Measurements from ENCODE around the gene CYB5R4.
"Not testable (repeated sequence)": the region's sequence is repeated elsewhere in the genome, so short reads cannot be mapped to it uniquely, and the experiment has no call there.

The CYB5R4 gene

DNA sequence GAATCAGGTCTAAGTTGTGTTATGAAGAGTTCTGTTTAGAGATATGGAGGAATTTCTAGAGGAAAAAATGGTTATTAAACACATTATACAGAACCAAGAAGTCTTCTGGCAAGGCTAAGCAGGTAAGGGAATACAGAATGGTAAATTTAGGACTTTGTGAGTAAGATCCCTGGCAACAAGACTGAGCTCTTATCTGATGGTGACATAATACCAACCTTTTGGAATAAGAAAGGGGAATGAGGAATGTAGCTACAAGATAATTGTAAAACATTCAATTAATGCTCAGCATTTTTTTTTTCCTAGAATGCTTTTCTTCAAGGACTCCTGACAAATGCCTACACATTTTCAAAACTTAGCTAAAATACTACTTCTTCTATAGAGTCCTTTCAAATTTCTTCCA, 51.8 kb downstream of the CYB5R4 start:
- DNase-seq (ENCODE audit: low read depth in 2 of 2): no peak

- no peak for DNase-seq (ENCODE audit: low read depth in 2 of 2)
These were observed 55.5 kb downstream of the CYB5R4 start for GRCh38 chr6:83914953-83915352.

DNA sequence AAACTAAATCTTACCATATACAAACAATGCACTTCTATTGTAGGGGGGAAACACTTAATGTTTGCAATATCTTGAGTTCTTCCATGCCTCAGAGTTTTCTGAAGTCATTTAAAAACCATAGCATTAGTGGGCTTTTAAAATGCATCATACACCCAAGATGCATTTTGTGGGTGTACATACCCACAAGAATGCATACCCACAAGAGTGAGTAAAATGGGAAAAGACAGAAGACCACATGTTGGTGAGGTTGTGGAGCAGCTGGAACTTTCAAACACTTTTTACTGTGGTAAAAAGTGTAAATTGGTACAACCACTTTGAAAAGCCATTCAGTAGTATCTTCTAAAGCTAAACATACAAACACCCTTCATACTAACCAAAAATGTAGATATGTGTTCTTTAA, 57.5 kb downstream of the CYB5R4 start:
- no peak for DNase-seq (ENCODE audit: low read depth in 2 of 2)

DNA sequence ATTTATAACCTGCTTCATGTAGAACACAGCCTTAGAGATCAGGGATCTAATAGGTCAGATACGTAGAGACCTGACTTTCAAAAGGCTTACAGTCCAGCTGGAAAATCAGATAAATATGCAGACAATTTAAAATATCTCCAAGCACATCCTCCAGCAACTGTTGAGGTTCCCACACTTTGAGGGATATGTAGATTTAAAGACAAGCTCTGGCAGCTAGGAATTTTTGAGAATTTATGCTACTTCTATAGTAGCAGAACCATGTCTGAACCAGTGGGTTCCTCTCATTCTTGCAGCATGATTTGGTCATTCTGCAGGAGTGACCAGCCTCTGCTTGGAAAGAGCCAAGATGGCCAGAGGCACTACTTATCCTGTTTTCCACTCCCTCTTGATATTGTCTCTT, 60.5 kb downstream of the CYB5R4 start:
- no peak for DNase-seq (ENCODE audit: low read depth in 2 of 2)

DNA sequence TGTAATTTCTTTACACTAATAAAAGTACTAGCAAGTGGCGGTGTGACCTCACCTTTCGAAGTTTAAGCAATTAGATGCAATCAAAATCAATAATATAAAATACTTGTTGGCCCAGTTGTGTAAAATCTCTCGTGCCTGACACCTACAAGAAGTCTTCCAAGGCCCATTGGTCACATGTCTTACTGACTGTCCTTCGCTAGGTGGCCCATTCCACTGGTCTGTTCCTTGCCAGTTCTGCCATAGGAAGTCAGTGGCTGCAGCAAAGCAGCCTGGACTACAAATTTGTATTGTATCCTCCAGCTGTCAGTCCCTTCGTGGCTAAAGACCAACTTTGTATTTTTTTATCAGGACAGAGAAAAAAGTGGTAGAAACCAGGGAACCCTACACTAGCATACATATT, 61.8 kb downstream of the CYB5R4 start:
- DNase-seq (ENCODE audit: low read depth in 2 of 2): no peak

GRCh38 chr6:83927470-83927869, 68.0 kb downstream of the CYB5R4 start:
- no peak for DNase-seq (ENCODE audit: low read depth in 2 of 2)

- DNase-seq (ENCODE audit: low read depth in 2 of 2): no peak
These were observed 68.8 kb downstream of the CYB5R4 start for GRCh38 chr6:83928286-83928685.

DNA sequence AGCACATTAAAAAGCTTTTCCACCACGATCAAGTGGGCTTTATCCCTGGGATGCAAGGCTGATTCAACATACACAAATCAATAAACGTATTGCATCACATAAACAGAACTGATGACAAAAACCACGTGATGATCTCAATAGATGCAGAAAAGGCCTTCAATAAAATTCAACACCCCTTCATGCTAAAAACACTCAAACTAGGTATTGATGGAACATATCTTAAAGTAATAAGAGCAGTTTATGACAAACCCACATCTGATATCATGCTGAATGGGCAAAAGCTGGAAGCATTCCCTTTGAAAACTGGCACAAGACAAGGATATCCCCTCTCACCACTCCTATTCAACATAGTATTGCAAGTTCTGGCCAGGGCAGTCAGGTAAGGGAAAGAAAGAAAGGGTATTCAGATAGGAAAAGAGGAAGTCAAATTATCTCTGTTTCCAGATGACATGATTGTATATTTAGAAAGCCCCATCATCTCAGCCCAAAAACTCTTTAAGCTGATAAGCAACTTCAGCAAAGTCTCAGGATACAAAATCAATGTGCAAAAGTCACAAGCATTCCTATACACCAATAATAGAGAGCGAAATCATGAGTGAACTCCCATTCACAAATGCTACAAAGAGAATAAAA, 86.8 kb downstream of the CYB5R4 start:
- DNase-seq (ENCODE audit: low read depth in 2 of 2): not testable (repeated sequence)

DNA sequence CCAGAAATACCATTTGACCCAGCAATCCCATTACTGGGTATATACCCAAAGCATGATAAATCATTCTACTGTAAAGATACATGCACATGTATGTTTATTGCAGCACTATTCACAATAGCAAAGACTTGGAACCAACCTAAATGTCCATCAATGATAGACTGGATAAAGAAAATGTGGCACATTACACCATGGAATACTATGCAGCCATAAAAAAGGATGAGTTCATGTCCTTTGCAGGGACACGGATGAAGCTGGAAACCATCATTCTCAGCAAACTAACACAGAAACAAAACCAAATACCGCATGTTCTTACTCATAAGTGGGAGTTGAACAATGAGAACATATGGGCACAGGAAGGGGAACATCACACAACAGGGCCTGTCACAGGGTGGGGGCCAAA, 88.5 kb downstream of the CYB5R4 start:
- not testable (repeated sequence) for DNase-seq (ENCODE audit: low read depth in 2 of 2)

- no peak for DNase-seq (ENCODE audit: low read depth in 2 of 2)
These were observed 89.4 kb downstream of the CYB5R4 start for GRCh38 chr6:83948851-83949250.

- not testable (repeated sequence) for DNase-seq (ENCODE audit: low read depth in 2 of 2)
These were observed 91.9 kb downstream of the CYB5R4 start for GRCh38 chr6:83951423-83951822.

DNA sequence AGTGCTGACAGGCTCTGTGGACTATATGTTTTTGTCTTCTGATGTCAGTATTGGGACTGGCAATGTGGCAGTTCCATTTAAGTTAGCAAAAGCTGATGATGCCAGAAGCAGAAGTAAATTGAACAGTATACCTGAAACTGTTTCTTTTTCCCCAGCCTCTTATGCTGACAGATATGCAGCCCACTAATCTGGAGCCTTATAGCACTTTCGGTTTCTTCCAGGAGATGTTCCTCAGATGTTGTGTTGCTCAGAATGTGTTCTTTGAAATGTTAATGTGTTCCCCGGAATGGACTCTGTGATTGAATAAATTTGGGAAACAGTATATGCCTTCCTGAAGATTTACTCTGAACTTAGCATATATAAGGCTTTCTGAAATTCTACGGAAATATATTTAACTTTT, 93.3 kb downstream of the CYB5R4 start:
- DNase-seq (ENCODE audit: low read depth in 2 of 2): no peak

DNA sequence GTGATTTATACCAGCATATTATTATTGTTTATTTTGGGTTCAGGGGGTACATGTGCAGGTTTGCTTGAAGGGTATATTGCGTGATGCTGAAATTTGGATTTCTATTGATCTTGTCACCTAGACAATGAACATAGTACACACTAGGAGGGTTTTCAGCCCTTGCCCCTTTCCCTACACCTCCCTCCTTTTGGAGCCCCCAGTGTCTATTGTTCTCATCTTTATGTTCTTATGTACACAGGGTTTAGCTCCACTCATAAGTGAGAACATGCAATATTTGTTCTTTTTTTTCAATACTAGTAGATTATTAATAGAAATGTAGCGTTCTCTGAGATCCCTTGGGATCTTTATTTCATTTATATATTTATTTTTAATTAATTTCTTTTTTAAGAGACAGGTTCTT, 94.9 kb downstream of the CYB5R4 start:
- no peak for DNase-seq (ENCODE audit: low read depth in 2 of 2)

DNA sequence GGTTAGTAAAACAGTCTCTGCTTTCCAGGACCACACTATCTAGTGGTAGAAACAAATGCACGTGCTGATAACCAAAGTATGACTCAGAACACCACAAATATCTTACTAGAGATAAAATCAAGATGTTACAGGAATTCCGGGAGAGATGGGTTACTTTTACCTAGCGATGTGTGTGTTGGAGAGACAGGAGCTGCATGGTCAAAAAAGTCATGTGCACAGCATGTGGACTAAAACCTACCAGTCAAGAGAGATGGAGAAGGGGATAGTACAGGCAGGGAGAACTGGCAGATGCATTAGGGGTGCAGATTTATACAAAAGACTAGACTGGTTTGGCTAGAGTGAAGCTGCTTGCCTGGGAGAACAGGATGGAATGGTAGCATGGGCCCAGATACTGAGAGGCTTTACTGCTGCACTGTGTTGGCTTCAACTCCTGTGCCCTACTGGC, 98.8 kb downstream of the CYB5R4 start:
- peak; percentile 30 to 37 for DNase-seq (ENCODE audit: low read depth in 2 of 2)

GRCh38 chr6:83960664-83961063, 101.2 kb downstream of the CYB5R4 start:
- no peak for DNase-seq (ENCODE audit: low read depth in 2 of 2)

DNA sequence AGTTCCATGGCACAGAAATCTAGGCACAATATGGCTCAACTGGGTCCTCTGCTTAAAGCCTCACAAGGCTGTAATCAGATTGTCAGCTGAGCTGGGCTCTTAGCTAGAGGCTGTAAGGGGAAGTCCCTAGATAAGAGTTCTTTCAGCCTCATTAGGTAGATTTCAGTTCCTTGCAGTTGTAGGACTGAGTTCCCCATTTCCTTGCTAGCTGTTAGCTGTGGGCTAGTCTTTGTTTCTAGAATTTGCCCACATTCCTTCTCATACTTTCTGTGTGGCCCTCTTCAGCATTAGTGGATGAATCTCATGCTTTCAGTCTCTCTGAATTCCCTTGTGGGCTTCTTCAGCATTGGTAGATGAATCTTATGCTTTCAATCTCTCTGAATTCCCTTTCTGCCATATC, 103.1 kb downstream of the CYB5R4 start:
- DNase-seq (ENCODE audit: low read depth in 2 of 2): no peak

GRCh38 chr6:83966539-83966938, 107.0 kb downstream of the CYB5R4 start:
- DNase-seq (ENCODE audit: low read depth in 2 of 2): no peak

DNA sequence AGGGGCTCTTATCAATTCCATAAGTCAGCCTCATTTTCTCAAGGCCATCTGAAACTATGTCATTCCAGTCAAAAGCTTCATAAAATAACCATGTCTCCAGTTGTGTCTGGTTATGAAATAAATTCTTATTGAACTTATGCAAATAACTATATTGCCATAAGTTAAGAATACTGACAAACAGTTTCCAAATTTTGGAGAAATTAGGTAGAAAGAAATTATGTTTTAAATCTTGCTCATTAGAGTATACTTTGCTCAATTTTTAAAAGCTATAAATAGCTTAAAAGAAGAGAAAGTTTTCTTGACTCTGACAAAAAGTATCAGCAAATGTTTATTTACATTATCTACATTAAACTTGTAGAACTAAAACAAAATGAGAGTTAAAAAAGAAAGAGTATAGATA, 111.1 kb downstream of the CYB5R4 start:
- no peak for DNase-seq (ENCODE audit: low read depth in 2 of 2)

DNA sequence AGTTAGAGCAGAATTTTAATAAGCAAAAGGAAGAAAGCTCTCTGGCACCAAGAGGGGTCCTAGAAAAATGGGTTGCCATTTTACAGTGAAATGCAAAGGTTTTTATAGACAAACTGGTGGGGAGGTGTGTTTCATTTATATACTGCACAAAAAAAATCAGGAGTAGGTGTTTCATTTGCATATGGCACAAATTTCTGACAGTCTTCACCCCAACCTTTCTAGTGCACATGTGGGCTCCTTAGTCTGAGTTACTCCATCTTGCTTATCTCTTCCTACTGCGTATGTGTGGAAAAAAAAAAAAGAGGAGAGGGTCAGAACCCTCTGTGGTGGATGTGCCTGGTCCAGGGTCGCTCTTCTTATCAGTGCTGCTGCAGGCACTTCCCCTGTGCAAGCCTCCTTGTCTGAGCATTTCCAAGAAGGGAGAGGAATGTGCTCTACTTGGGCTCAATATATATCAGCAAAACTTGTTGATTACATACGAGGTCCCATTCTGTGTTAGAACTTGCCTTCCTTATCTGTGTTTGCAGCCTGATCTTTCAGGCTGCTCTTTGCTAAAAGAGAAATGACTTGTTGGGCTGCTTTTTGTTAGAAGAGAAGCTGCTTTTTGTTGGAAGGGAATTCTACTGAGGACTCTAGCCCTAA, 115.0 kb downstream of the CYB5R4 start:
- no peak for DNase-seq (ENCODE audit: low read depth in 2 of 2)

DNA sequence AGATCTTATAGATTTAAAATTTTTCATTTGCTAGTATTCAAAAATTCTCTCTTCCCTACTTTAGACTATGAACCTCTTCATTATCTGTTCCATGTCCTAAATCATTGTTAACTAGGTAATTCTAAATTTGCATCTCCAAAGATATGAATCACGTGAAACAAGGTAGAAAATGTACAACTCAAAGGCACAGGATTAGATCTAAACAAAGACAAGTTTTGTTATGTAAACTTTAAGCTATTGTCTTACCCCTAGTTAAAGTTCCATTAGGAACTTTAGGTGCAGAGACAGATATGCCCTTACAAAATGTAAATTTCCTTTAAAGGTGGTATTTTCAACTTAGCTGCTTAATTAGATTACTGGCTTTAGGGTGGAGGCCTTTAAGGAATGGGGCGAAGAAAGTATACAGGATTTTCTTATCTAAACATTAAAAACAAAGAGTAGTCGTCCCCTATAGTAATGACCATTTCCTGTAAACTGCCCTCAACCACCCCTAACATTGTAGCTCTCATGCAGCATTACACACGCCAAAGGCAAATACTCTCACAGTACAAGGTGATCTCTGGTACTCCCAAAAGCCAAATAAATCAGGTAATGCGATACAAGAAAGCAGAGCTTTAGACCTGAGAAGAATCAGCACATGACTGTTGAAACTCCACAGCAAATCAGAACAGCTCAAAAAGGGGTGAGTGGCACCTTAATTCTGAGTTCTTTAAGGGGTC, 116.7 kb downstream of the CYB5R4 start:
- no peak for DNase-seq (ENCODE audit: low read depth in 2 of 2)

GRCh38 chr6:83976871-83977270, 117.4 kb downstream of the CYB5R4 start:
- no peak for DNase-seq (ENCODE audit: low read depth in 2 of 2)

DNA sequence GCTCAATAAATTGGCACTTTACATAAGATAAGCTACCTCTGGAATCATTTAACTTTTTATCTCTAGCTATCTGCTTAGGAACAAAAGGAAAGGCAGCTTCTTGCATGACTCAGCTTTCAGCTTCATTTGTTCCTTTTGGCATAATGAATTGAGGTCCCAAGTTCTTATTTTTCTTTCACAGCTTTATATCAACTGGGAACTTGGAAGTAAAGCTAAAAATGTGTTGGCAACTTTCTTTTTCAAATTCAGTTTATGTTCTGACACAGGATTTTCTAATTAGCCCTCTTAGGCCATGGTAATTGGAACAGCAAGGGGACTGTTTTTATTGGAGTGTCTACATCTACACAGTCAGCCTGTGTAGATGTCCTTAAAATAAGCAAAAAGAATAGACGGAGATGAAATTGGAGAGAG, 118.8 kb downstream of the CYB5R4 start:
- no peak for DNase-seq (ENCODE audit: low read depth in 2 of 2)

DNA sequence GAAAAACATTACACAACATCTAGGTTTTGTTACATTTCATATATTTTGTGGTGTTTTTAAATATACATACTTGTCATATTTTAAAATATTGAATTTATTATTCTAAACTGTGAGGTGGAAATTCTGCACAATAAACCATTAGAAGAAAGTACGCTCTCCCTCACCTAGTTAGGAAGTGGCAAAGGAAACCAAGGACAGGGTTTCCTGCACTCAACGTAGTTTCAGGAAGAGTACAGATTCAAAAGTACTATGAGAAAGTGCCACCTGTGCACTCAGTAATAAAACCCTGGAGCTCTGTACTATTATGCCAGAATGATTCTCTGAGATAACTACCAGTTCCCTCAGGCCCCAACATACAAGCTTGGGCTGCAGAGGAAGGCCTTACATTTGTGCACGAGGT, 119.5 kb downstream of the CYB5R4 start:
- no peak for DNase-seq (ENCODE audit: low read depth in 2 of 2)

Data from fibroblast of skin of left quadriceps (primary cell).